ENCODE results near the gene ZNG1C.
"Not testable (repeated sequence)": the region's sequence is repeated elsewhere in the genome, so short reads cannot be mapped to it uniquely, and the experiment has no call there.

- TF ChIP-seq CTCF (IDR thresholded peaks at IDR 0.05), result peak; percentile 12 to 28 (median 20)
- not testable (repeated sequence) for TF ChIP-seq POLR2A (IDR thresholded peaks at IDR 0.05)
These were observed 100.7 kb downstream of the ZNG1C start for GRCh38 chr9:68342265-68343025.
